Measurements from ENCODE around the gene NOCT. TPM values are rescaled to one million over a fixed set of nuclear protein-coding genes. Genes with fewer than 3 reads are reported as not detected.

Gene NOCT
- total and polyA plus RNA-seq, 2 donors (not counting 3 experiments of a cell fraction or from before 2014, with no cell fraction given): 7.6 to 20.1 TPM

DNA sequence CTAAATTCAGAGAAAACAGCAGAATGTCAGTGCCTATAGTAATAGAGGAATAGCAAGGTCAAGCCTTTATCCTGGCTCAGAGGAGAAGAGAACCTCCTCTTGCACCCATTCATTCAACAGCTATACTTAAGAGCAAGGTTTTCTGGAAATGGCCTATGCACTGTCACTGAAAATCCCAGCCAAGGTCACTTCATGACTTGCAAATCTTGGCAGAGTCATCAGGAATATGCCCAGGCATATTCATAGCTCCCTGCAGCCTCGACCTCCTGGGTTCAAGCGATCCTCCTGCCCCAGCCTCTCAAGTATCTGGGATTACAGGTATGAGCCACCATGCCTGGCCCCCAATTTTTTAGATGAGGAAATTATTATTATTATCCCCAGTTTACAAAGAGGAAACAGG lies 35.8 kb upstream of the NOCT start:
- H4K20me1 ChIP-seq (replicated peaks; ENCODE audit: control insufficient read depth, extremely low read depth, insufficient read depth, low read length): no peaks in the 10 kb centered on the region
- H3K4me2 ChIP-seq (ENCODE audit: insufficient read depth, low read length): no peak overlapping the region
- no TSS peak for BruUV-seq (replicated peaks)
- no peaks in the 10 kb centered on the region for H3K9me1 ChIP-seq (replicated peaks; ENCODE audit: control insufficient read depth, extremely low read depth, insufficient read depth, low read length)
- H3K27ac ChIP-seq (ENCODE audit: insufficient read depth, low read depth, low read length): no peak overlapping the region
- ChIA-PET CTCF (no interaction called here), POLR2A (no interaction called here)
- H3K9me3 ChIP-seq (replicated peaks; ENCODE audit: control insufficient read depth, insufficient read depth, low read length): no peaks in the 10 kb centered on the region
- H2AFZ ChIP-seq (ENCODE audit: low read depth, low read length): no peak overlapping the region
- H3K4me1 ChIP-seq (ENCODE audit: control insufficient read depth, extremely low read depth, insufficient read depth, low read length): peaks cover 11% of the 10 kb centered on the region
- H3K36me3 ChIP-seq (ENCODE audit: control insufficient read depth in 2 of 2, extremely low read depth in 1 of 2, insufficient read depth in 2 of 2, low read length in 2 of 2): no peaks in the 10 kb centered on the region
- H3K9ac ChIP-seq (replicated peaks; ENCODE audit: extremely low read depth, insufficient read depth, low read length): no peak overlapping the region
- no peaks in the 10 kb centered on the region for H3K79me2 ChIP-seq (ENCODE audit: control insufficient read depth, insufficient read depth, low read length)
- TF ChIP-seq, protein P1, sequence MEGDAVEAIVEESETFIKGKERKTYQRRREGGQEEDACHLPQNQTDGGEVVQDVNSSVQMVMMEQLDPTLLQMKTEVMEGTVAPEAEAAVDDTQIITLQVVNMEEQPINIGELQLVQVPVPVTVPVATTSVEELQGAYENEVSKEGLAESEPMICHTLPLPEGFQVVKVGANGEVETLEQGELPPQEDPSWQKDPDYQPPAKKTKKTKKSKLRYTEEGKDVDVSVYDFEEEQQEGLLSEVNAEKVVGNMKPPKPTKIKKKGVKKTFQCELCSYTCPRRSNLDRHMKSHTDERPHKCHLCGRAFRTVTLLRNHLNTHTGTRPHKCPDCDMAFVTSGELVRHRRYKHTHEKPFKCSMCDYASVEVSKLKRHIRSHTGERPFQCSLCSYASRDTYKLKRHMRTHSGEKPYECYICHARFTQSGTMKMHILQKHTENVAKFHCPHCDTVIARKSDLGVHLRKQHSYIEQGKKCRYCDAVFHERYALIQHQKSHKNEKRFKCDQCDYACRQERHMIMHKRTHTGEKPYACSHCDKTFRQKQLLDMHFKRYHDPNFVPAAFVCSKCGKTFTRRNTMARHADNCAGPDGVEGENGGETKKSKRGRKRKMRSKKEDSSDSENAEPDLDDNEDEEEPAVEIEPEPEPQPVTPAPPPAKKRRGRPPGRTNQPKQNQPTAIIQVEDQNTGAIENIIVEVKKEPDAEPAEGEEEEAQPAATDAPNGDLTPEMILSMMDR (IDR thresholded peaks at IDR 0.05; ENCODE audit: extremely low read depth in 1 of 2, insufficient read depth in 1 of 2, low read depth in 1 of 2, low read length in 2 of 2): no peak
- no peak for TF ChIP-seq FOS (IDR thresholded peaks at IDR 0.05; ENCODE audit: borderline replicate concordance, insufficient read depth, low read length)
- TF ChIP-seq EZH2 (IDR thresholded peaks at IDR 0.05; ENCODE audit: borderline replicate concordance, low read depth, low read length, severe bottlenecking): no peak
- no peak for TF ChIP-seq JUN (IDR thresholded peaks at IDR 0.05; ENCODE audit: borderline replicate concordance, insufficient read depth, insufficient read length, low read depth)
- dilution Hi-C loops (cut with MboI; ENCODE audit: extremely low pct_ligation_motif_present, low sequenced_read_pairs): no loop called here
- H3K27me3 ChIP-seq (ENCODE audit: control insufficient read depth in 2 of 2, insufficient read depth in 2 of 2, low read length in 2 of 2): no peaks in the 10 kb centered on the region
- no peak for DNase-seq (ENCODE audit: low read depth, low spot score)
- H3K4me3 ChIP-seq (replicated peaks in 1 of 3; ENCODE audit: insufficient read depth in 1 of 3, low read depth in 1 of 3, low read length in 3 of 3): no peak overlapping the region
- intact Hi-C loops (cut with micrococcal nuclease): no loop called here
- no peak for FAIRE-seq

DNA sequence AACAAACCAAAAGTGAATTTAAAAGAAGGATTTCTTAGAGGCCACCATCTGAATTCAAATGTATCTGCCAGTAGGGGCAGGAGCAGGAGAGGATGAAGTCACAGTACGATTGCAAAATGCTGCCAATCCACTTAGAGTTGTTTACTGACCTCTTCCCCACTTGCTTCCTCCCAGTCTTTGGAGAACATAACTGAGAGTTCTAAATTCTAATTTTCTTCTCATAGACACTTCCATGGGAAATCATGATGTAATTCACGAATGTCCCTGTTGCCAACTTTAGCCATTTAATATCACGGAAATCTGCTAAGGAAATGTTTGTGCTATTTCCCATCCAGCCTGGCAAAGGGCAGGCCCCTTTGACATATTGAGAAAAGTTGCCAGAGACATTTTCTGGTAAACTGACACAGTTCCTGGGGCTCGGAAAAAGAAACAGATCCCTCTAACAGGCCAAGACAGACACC lies 33.6 kb upstream of the NOCT start:
- no peak overlapping the region for H3K4me2 ChIP-seq (ENCODE audit: insufficient read depth, low read length)
- H3K9me3 ChIP-seq (replicated peaks; ENCODE audit: control insufficient read depth, insufficient read depth, low read length): no peaks in the 10 kb centered on the region
- dilution Hi-C loops (cut with MboI; ENCODE audit: extremely low pct_ligation_motif_present, low sequenced_read_pairs) (no loop called here), intact Hi-C loops (cut with micrococcal nuclease) (no loop called here)
- BruUV-seq (replicated peaks): no TSS peak
- H3K9me1 ChIP-seq (replicated peaks; ENCODE audit: control insufficient read depth, extremely low read depth, insufficient read depth, low read length): no peaks in the 10 kb centered on the region
- CTCF ChIA-PET: no interaction called here
- H3K79me2 ChIP-seq (ENCODE audit: control insufficient read depth, insufficient read depth, low read length): no peaks in the 10 kb centered on the region
- peak overlapping the region; percentile 59 for H2AFZ ChIP-seq (ENCODE audit: low read depth, low read length)
- POLR2A ChIA-PET: no interaction called here
- H3K9ac ChIP-seq (replicated peaks; ENCODE audit: extremely low read depth, insufficient read depth, low read length): no peak overlapping the region
- no peaks in the 10 kb centered on the region for H4K20me1 ChIP-seq (replicated peaks; ENCODE audit: control insufficient read depth, extremely low read depth, insufficient read depth, low read length)
- H3K27ac ChIP-seq (ENCODE audit: insufficient read depth, low read depth, low read length): peak overlapping the region; percentile 22
- TF ChIP-seq MYC (IDR thresholded peaks at IDR 0.05; ENCODE audit: low read depth, low read length) (no peak), EZH2 (IDR thresholded peaks at IDR 0.05; ENCODE audit: borderline replicate concordance, low read depth, low read length, severe bottlenecking) (no peak), JUN (IDR thresholded peaks at IDR 0.05; ENCODE audit: borderline replicate concordance, insufficient read depth, insufficient read length, low read depth) (peak; percentile 24), POLR2A (IDR thresholded peaks at IDR 0.05; ENCODE audit: low read depth, low read length) (no peak), POLR2AphosphoS5 (IDR thresholded peaks at IDR 0.05; ENCODE audit: insufficient read depth, low read depth, low read length) (no peak)
- TF ChIP-seq, protein P1 (IDR thresholded peaks at IDR 0.05; ENCODE audit: extremely low read depth in 1 of 2, insufficient read depth in 1 of 2, low read depth in 1 of 2, low read length in 2 of 2): peak in 1 of 2 donors; percentile 20
- no peak overlapping the region for H3K4me3 ChIP-seq (replicated peaks in 1 of 3; ENCODE audit: insufficient read depth in 1 of 3, low read depth in 1 of 3, low read length in 3 of 3)
- H3K27me3 ChIP-seq (ENCODE audit: control insufficient read depth in 2 of 2, insufficient read depth in 2 of 2, low read length in 2 of 2): no peaks in the 10 kb centered on the region
- H3K4me1 ChIP-seq (ENCODE audit: control insufficient read depth, extremely low read depth, insufficient read depth, low read length): peaks cover 11% of the 10 kb centered on the region
- DNase-seq (ENCODE audit: low read depth, low spot score) (peak; percentile 93), FAIRE-seq (peak; percentile 82)
- H3K36me3 ChIP-seq (ENCODE audit: control insufficient read depth in 2 of 2, extremely low read depth in 1 of 2, insufficient read depth in 2 of 2, low read length in 2 of 2): no peaks in the 10 kb centered on the region

Measured in endothelial cell of umbilical vein (primary cell).